Dendritic cell treated with granulocyte-macrophage colony-stimulating factor and Interleukin-4, amounts not matched to agents 40 ng/mL and 50 ng/mL, for 4 days (primary cell): ENCODE measurements around the gene LRRC7.
A peak's percentile ranks its signal among the peaks of the same experiment; 100 is the strongest.

Source experiments
- H3K27ac Mint-ChIP-seq: one replicate; pipeline ENCODE4 v1.8.0; 2022; ENCODE audit warnings: mild to moderate bottlenecking, mixed read lengths
- H3K27me3 Mint-ChIP-seq: one replicate; pipeline ENCODE4 v1.8.0; 2022; ENCODE audit warnings: mild to moderate bottlenecking, mixed read lengths
- H3K36me3 Mint-ChIP-seq: one replicate; pipeline ENCODE4 v1.8.0; 2022; ENCODE audit warnings: low read depth, mixed read lengths
- H3K4me1 Mint-ChIP-seq: one replicate; pipeline ENCODE4 v1.8.0; 2022; ENCODE audit warnings: low read depth, mixed read lengths
- H3K4me3 Mint-ChIP-seq: one replicate; pipeline ENCODE4 v1.8.0; 2022; ENCODE audit warnings: mild to moderate bottlenecking, moderate library complexity, mixed read lengths
- H3K9me3 Mint-ChIP-seq: one replicate; pipeline ENCODE4 v1.8.0; 2022; ENCODE audit warnings: mixed read lengths
- intact Hi-C: fragments of 100-400 bp; cut with micrococcal nuclease; formaldehyde crosslinking; loops from one replicate; pipeline ENCODE4 v1.15.0; 2022

Gene LRRC7

GRCh38 chr1:69567652-69568420, at the start of gene LRRC7:
Gene LRRC7, plus strand, starts transcription at chr1:69567922. Its CDS starts 718 bp downstream, at chr1:69568640.
- intact Hi-C loops = no loop called here

GRCh38 chr1:69519006-69519405, 48.7 kb upstream of the LRRC7 start:
- Mint-ChIP-seq H3K9me3 (no peaks in the 10 kb centered on the region), H3K4me3 (no peak overlapping the region), H3K4me1 (no peaks in the 10 kb centered on the region), H3K27me3 (no peaks in the 10 kb centered on the region), H3K27ac (no peak overlapping the region), H3K36me3 (no peaks in the 10 kb centered on the region)
- intact Hi-C loops = no loop called here

More at GRCh38 chr1:69567652-69568420, at the start of gene LRRC7:
- Mint-ChIP-seq H3K9me3 (no peaks in the 10 kb centered on the region), H3K27me3 (peaks cover 51% of the 10 kb centered on the region), H3K4me1 (peaks cover 31% of the 10 kb centered on the region), H3K36me3 (no peaks in the 10 kb centered on the region), H3K27ac (no peak within 1 kb of the TSS), H3K4me3 (peak within 1 kb of the TSS; percentile 73)

- no peaks in the 10 kb centered on the region for H3K36me3 Mint-ChIP-seq
- intact Hi-C loops = no loop called here
- no peak overlapping the region for H3K4me3 Mint-ChIP-seq
- H3K9me3 Mint-ChIP-seq = no peaks in the 10 kb centered on the region
- H3K27ac Mint-ChIP-seq = no peak overlapping the region
- no peaks in the 10 kb centered on the region for H3K4me1 Mint-ChIP-seq
- H3K27me3 Mint-ChIP-seq = no peaks in the 10 kb centered on the region
Measured at GRCh38 chr1:69520326-69520725, 47.4 kb upstream of the LRRC7 start.

- H3K27ac Mint-ChIP-seq = no peak overlapping the region
- no peaks in the 10 kb centered on the region for H3K36me3 Mint-ChIP-seq
- no peaks in the 10 kb centered on the region for H3K4me1 Mint-ChIP-seq
- no peak overlapping the region for H3K4me3 Mint-ChIP-seq
- no peaks in the 10 kb centered on the region for H3K27me3 Mint-ChIP-seq
- no peaks in the 10 kb centered on the region for H3K9me3 Mint-ChIP-seq
- intact Hi-C loops = no loop called here
Measured at GRCh38 chr1:69523032-69523431, 44.7 kb upstream of the LRRC7 start.

- Mint-ChIP-seq H3K36me3 (no peaks in the 10 kb centered on the region), H3K4me1 (no peaks in the 10 kb centered on the region), H3K27ac (no peak overlapping the region), H3K27me3 (no peaks in the 10 kb centered on the region), H3K4me3 (no peak overlapping the region), H3K9me3 (no peaks in the 10 kb centered on the region)
- intact Hi-C loops = no loop called here
Measured at GRCh38 chr1:69523461-69523860, 44.3 kb upstream of the LRRC7 start.

GRCh38 chr1:69524015-69524414, 43.7 kb upstream of the LRRC7 start:
- H3K27ac Mint-ChIP-seq = no peak overlapping the region
- intact Hi-C loops = no loop called here
- no peak overlapping the region for H3K4me3 Mint-ChIP-seq
- no peaks in the 10 kb centered on the region for H3K9me3 Mint-ChIP-seq
- no peaks in the 10 kb centered on the region for H3K36me3 Mint-ChIP-seq
- no peaks in the 10 kb centered on the region for H3K27me3 Mint-ChIP-seq
- no peaks in the 10 kb centered on the region for H3K4me1 Mint-ChIP-seq

- no peak overlapping the region for H3K4me3 Mint-ChIP-seq
- H3K9me3 Mint-ChIP-seq = no peaks in the 10 kb centered on the region
- H3K4me1 Mint-ChIP-seq = no peaks in the 10 kb centered on the region
- intact Hi-C loops = no loop called here
- no peaks in the 10 kb centered on the region for H3K27me3 Mint-ChIP-seq
- H3K27ac Mint-ChIP-seq = no peak overlapping the region
- no peaks in the 10 kb centered on the region for H3K36me3 Mint-ChIP-seq
Measured at GRCh38 chr1:69527273-69527672, 40.4 kb upstream of the LRRC7 start.

GRCh38 chr1:69528376-69528775, 39.3 kb upstream of the LRRC7 start:
- H3K27ac Mint-ChIP-seq = no peak overlapping the region
- intact Hi-C loops = no loop called here
- no peaks in the 10 kb centered on the region for H3K36me3 Mint-ChIP-seq
- no peak overlapping the region for H3K4me3 Mint-ChIP-seq
- no peaks in the 10 kb centered on the region for H3K9me3 Mint-ChIP-seq
- no peaks in the 10 kb centered on the region for H3K4me1 Mint-ChIP-seq
- no peaks in the 10 kb centered on the region for H3K27me3 Mint-ChIP-seq

GRCh38 chr1:69533343-69533742, 34.4 kb upstream of the LRRC7 start:
- Mint-ChIP-seq H3K36me3 (no peaks in the 10 kb centered on the region), H3K4me3 (no peak overlapping the region), H3K27me3 (no peaks in the 10 kb centered on the region), H3K9me3 (no peaks in the 10 kb centered on the region), H3K4me1 (no peaks in the 10 kb centered on the region), H3K27ac (no peak overlapping the region)
- intact Hi-C loops = no loop called here

- no peaks in the 10 kb centered on the region for H3K4me1 Mint-ChIP-seq
- intact Hi-C loops = no loop called here
Measured at GRCh38 chr1:69534829-69535228, 32.9 kb upstream of the LRRC7 start.

GRCh38 chr1:69535490-69535889, 32.2 kb upstream of the LRRC7 start:
- no peak overlapping the region for H3K4me3 Mint-ChIP-seq
- intact Hi-C loops = no loop called here

More at GRCh38 chr1:69534829-69535228, 32.9 kb upstream of the LRRC7 start:
- no peak overlapping the region for H3K4me3 Mint-ChIP-seq
- H3K9me3 Mint-ChIP-seq = no peaks in the 10 kb centered on the region
- no peaks in the 10 kb centered on the region for H3K36me3 Mint-ChIP-seq
- H3K27me3 Mint-ChIP-seq = no peaks in the 10 kb centered on the region
- H3K27ac Mint-ChIP-seq = no peak overlapping the region

GRCh38 chr1:69540052-69540451, 27.7 kb upstream of the LRRC7 start:
- Mint-ChIP-seq H3K36me3 (no peaks in the 10 kb centered on the region), H3K27me3 (no peaks in the 10 kb centered on the region), H3K4me1 (no peaks in the 10 kb centered on the region), H3K27ac (no peak overlapping the region), H3K9me3 (no peaks in the 10 kb centered on the region), H3K4me3 (no peak overlapping the region)
- intact Hi-C loops = no loop called here

More at GRCh38 chr1:69535490-69535889, 32.2 kb upstream of the LRRC7 start:
- no peak overlapping the region for H3K27ac Mint-ChIP-seq
- no peaks in the 10 kb centered on the region for H3K9me3 Mint-ChIP-seq
- no peaks in the 10 kb centered on the region for H3K36me3 Mint-ChIP-seq
- no peaks in the 10 kb centered on the region for H3K27me3 Mint-ChIP-seq
- no peaks in the 10 kb centered on the region for H3K4me1 Mint-ChIP-seq

- H3K4me3 Mint-ChIP-seq = no peak overlapping the region
- intact Hi-C loops = no loop called here
- no peaks in the 10 kb centered on the region for H3K36me3 Mint-ChIP-seq
- no peaks in the 10 kb centered on the region for H3K9me3 Mint-ChIP-seq
- no peak overlapping the region for H3K27ac Mint-ChIP-seq
- no peaks in the 10 kb centered on the region for H3K27me3 Mint-ChIP-seq
- H3K4me1 Mint-ChIP-seq = no peaks in the 10 kb centered on the region
Measured at GRCh38 chr1:69551476-69552324, 16.0 kb upstream of the LRRC7 start.

GRCh38 chr1:69553726-69554125, 14.0 kb upstream of the LRRC7 start:
- no peaks in the 10 kb centered on the region for H3K4me1 Mint-ChIP-seq
- intact Hi-C loops = no loop called here
- no peaks in the 10 kb centered on the region for H3K36me3 Mint-ChIP-seq
- H3K9me3 Mint-ChIP-seq = no peaks in the 10 kb centered on the region
- H3K27ac Mint-ChIP-seq = no peak overlapping the region
- H3K4me3 Mint-ChIP-seq = no peak overlapping the region
- H3K27me3 Mint-ChIP-seq = no peaks in the 10 kb centered on the region
